GM12878 (cell line): ENCODE results near the gene RASAL3. TPM values are rescaled to one million over a fixed set of nuclear protein-coding genes. Genes with fewer than 3 reads are reported as not detected.

Experiments
- ATAC-seq: fragments of 200-7000 bp; cut with Tn5 transposase; 3 replicates; pipeline ENCODE4 v1.9.1; 2020; ENCODE audit warnings: mild to moderate bottlenecking, moderate library complexity
- BruUV-seq: library from RNA; stranded (reverse); fragments of 400-500 nt; replicated peaks from 2 replicates; lab custom pipeline; 2021; lab: Mats Ljungman, UMichigan
- CTCF ChIA-PET: fragments of 300-600 bp; sonication (Branson Sonifier 250); formaldehyde crosslinking; extraction: SDS; loops from one replicate; lab custom pipeline; 2021; ENCODE audit warnings: inconsistent platforms; lab: Yijun Ruan, JAX
- POLR2A ChIA-PET: fragments of 350-600 bp; formaldehyde crosslinking; extraction: SDS; loops from one replicate; lab custom pipeline; 2021; ENCODE audit warnings: inconsistent platforms; lab: Charles Lee
- RAD21 ChIA-PET: fragments of 300-600 bp; sonication (Branson Sonifier 250); formaldehyde crosslinking; loops from one replicate; lab custom pipeline; 2023; ENCODE audit warnings: antibody characterized with exemption; ENCODE audit not compliant: unreplicated experiment; lab: Charles Lee
- SMC1A ChIA-PET: fragments of 300-600 bp; sonication (Branson Sonifier 250); formaldehyde crosslinking; loops from one replicate; lab custom pipeline; 2023; ENCODE audit not compliant: unreplicated experiment, uncharacterized antibody; lab: Charles Lee
- DNase-seq: peaks from one replicate; pipeline ENCODE4 v3.0.0-alpha.2; 2011; ENCODE audit warnings: low read depth, low spot score
- FAIRE-seq: peaks from 3 replicates; lab custom pipeline; 2011; peaks lifted over from hg19 to GRCh38; lab: Jason Lieb, UNC
- H2AFZ ChIP-seq: 2 replicates; pipeline ENCODE4 v1.6.0; 2011; ENCODE audit warnings: low read depth, low read length, control low read depth; ENCODE audit not compliant: control insufficient read depth
- H3K27ac ChIP-seq: 2 replicates; pipeline ENCODE4 v1.5.1; 2011; ENCODE audit warnings: control low read depth; ENCODE audit not compliant: control insufficient read depth, insufficient read depth
- H3K27me3 ChIP-seq, 2 experiments: replicated peaks in 1 of 2; 2 replicates each; pipeline versions ENCODE4 v1.6.0 to v1.6.1; 2011; ENCODE audit warnings: low read length in 1 of 2; ENCODE audit not compliant: control insufficient read depth in 2 of 2, insufficient read depth in 2 of 2
- H3K36me3 ChIP-seq, 2 experiments: 2 replicates each; pipeline ENCODE4 v1.5.1; 2011; ENCODE audit warnings: low read length in 1 of 2; ENCODE audit not compliant: control insufficient read depth in 2 of 2, insufficient read depth in 2 of 2
- H3K4me1 ChIP-seq: 2 replicates; pipeline ENCODE4 v1.6.1; 2011; ENCODE audit warnings: mild to moderate bottlenecking, low read length, moderate library complexity, mixed read lengths; ENCODE audit not compliant: control insufficient read depth, insufficient read depth
- H3K4me2 ChIP-seq: 2 replicates; pipeline ENCODE4 v1.6.0; 2011; ENCODE audit warnings: control low read depth; ENCODE audit not compliant: control insufficient read depth, insufficient read depth
- H3K4me3 ChIP-seq: fragments of 200-600 bp; sonication (generic); 2 replicates; pipeline ENCODE4 v1.5.1; 2016
- H3K79me2 ChIP-seq: 2 replicates; pipeline ENCODE4 v1.6.0; 2011; ENCODE audit warnings: low read length; ENCODE audit not compliant: control insufficient read depth, insufficient read depth
- H3K9ac ChIP-seq: 2 replicates; pipeline ENCODE4 v1.8.0; 2011; ENCODE audit warnings: low read length, control low read depth, mixed read lengths; ENCODE audit not compliant: control insufficient read depth, insufficient read depth
- H3K9me3 ChIP-seq: replicated peaks from 3 replicates; pipeline ENCODE4 v1.5.1; 2011; ENCODE audit warnings: mild to moderate bottlenecking, low read length; ENCODE audit not compliant: control insufficient read depth, insufficient read depth
- H4K20me1 ChIP-seq: 2 replicates; pipeline ENCODE4 v1.6.0; 2011; ENCODE audit not compliant: control insufficient read depth, insufficient read depth
- ATF2 ChIP-seq: IDR thresholded peaks from 2 replicates; pipeline ENCODE4 v1.6.1; 2012; ENCODE audit warnings: low read length, inconsistent platforms
- CBX3 ChIP-seq: fragments of 200-600 bp; sonication (generic); IDR thresholded peaks from 2 replicates; pipeline ENCODE4 v1.6.1; 2016; ENCODE audit warnings: low read depth, borderline replicate concordance
- CBX5 ChIP-seq: sonication (generic); IDR thresholded peaks from 2 replicates; pipeline ENCODE4 v1.6.1; 2016; ENCODE audit warnings: low read depth, moderate library complexity, mild to moderate bottlenecking, inconsistent platforms
- DPF2 ChIP-seq: fragments of 450-650 bp; IDR thresholded peaks from 2 replicates; pipeline ENCODE4 v1.6.1; 2017; ENCODE audit warnings: mild to moderate bottlenecking
- E4F1 ChIP-seq: fragments of 450-650 bp; IDR thresholded peaks from 2 replicates; pipeline ENCODE4 v1.6.1; 2018; ENCODE audit warnings: borderline replicate concordance, mild to moderate bottlenecking; ENCODE audit not compliant: partially characterized antibody
- KLF5 ChIP-seq: fragments of 450-650 bp; IDR thresholded peaks from 2 replicates; pipeline ENCODE4 v1.6.1; 2014; ENCODE audit warnings: mild to moderate bottlenecking; ENCODE audit not compliant: partially characterized antibody
- NFIC ChIP-seq: IDR thresholded peaks from 2 replicates; pipeline ENCODE4 v1.6.1; 2012; ENCODE audit warnings: low read depth, mild to moderate bottlenecking, inconsistent platforms, low read length, moderate library complexity
- NR2C1 ChIP-seq: fragments of 450-650 bp; IDR thresholded peaks from 2 replicates; pipeline ENCODE4 v1.6.1; 2017; ENCODE audit warnings: antibody characterized with exemption, mild to moderate bottlenecking, moderate library complexity
- NR2C2 ChIP-seq: IDR thresholded peaks from 2 replicates; pipeline ENCODE4 v1.6.1; 2011; ENCODE audit warnings: borderline replicate concordance, low read depth; ENCODE audit not compliant: control insufficient read depth, insufficient read length
- SPI1 ChIP-seq: IDR thresholded peaks from 2 replicates; pipeline ENCODE4 v1.6.1; 2011; ENCODE audit warnings: low read depth, mild to moderate bottlenecking, low read length, moderate library complexity, borderline replicate concordance; ENCODE audit not compliant: insufficient read depth
- STAT3 ChIP-seq: IDR thresholded peaks from 2 replicates; pipeline ENCODE4 v1.6.1; 2011; ENCODE audit warnings: low read depth, low read length, improper control_type of control experiment
- USF2 ChIP-seq: IDR thresholded peaks from 2 replicates; pipeline ENCODE4 v1.6.1; 2011; ENCODE audit warnings: low read depth, low read length, improper control_type of control experiment, borderline replicate concordance
- WRNIP1 ChIP-seq: IDR thresholded peaks from 2 replicates; pipeline ENCODE4 v1.6.1; 2011; ENCODE audit warnings: low read depth, low read length, improper control_type of control experiment, borderline replicate concordance
- ZNF274 ChIP-seq: IDR thresholded peaks from one replicate; pipeline ENCODE4 v1.8.0; 2011; ENCODE audit not compliant: insufficient read length, insufficient read depth
- ZNF687 ChIP-seq: fragments of 450-650 bp; IDR thresholded peaks from 2 replicates; pipeline ENCODE4 v1.6.1; 2017; ENCODE audit warnings: mild to moderate bottlenecking, moderate library complexity
- ZZZ3 ChIP-seq: IDR thresholded peaks from 2 replicates; pipeline ENCODE4 v1.6.1; 2011; ENCODE audit warnings: low read depth; ENCODE audit not compliant: control insufficient read depth, insufficient read length
- WGBS: methylation state at CpG from one replicate; pipeline ENCODE4 v1.1.6; 2016; ENCODE audit warnings: low lambda C conversion rate; ENCODE audit not compliant: insufficient replicate concordance, insufficient coverage; ENCODE audit errors: missing lambda C conversion rate; 5-methylcytosine and 5-hydroxymethylcytosine counted together
- in situ Hi-C: fragments of 300-500 bp; cut with MboI; formaldehyde crosslinking; loops from 9 replicates; pipeline ENCODE4 v1.14.3; 2018; ENCODE audit warnings: mixed read lengths
- intact Hi-C: fragments of 100-400 bp; cut with micrococcal nuclease; formaldehyde crosslinking; loops from one replicate; pipeline ENCODE4 v1.14.2; 2022; ENCODE audit not compliant: unreplicated experiment
- polyA plus RNA-seq, 11 experiments: library from polyadenylated mRNA; depleted of rRNA in 4 of 11; unstranded in 6 of 11; stranded (reverse) in 5 of 11; fragments of >200 nt; fragmentation: Nextera tagmentation in 4 of 11; fragmentation: Illumina TruSeq in 1 of 11; extraction: Ambion mirVana in 4 of 11; extraction: Trizol in 1 of 11; gene quantifications; 1 replicate in 1 of 11; 2 replicates in 10 of 11; pipeline versions ENCODE4 v1.2.1 to v1.2.3, GENCODE V29; 2011 to 2016; ENCODE audit warnings: inconsistent platforms in 2 of 11, missing spikeins in 2 of 11, low read depth in 1 of 11
- total RNA-seq, 4 experiments: library from RNA; depleted of rRNA in 3 of 4; stranded (reverse); fragments of >200 nt in 3 of 4; fragmentation: Illumina TruSeq in 1 of 4; extraction: Trizol in 1 of 4; gene quantifications; 2 replicates each; pipeline versions ENCODE4 v1.2.1 to v1.2.3, GENCODE V29; 2013 to 2021

Gene RASAL3
- total and polyA plus RNA-seq, 10 of the 15 experiments (the other 5 are each of a cell fraction or from before 2014, with no cell fraction given): 1.7 to 81.3 (median 23.2) TPM

DNA sequence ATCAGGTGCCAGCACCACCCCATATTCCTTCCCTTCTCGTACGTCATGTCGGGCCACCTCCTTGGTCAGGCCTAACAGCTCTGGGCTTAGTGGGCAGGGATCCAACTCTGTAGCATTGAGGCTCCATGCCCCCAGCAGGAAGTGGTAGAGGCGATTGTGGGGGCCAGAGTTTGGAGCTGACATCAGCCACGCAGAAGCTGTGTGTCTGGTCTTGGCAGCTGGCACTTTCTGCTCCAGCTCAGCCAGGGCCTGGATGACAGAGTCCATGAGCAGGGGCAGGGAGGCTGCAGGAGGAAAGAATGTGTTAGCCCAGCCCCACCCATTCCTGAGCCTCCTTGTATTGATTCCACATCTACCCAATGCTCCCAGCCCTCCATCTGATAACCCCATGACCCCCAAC is 12.0 kb upstream of the RASAL3 start:
- H3K9ac ChIP-seq: no peak overlapping the region
- in situ Hi-C loops (no loop called here), intact Hi-C loops (no loop called here)
- FAIRE-seq (no peak), ATAC-seq (no peak), DNase-seq (no peak)
- BruUV-seq: no TSS peak
- H3K4me2 ChIP-seq: no peak overlapping the region
- no peaks in the 10 kb centered on the region for H3K4me1 ChIP-seq
- ChIA-PET CTCF (no interaction called here), RAD21 (no interaction called here), POLR2A (no interaction called here), SMC1A (no interaction called here)
- no peaks in the 10 kb centered on the region for H3K36me3 ChIP-seq
- H3K9me3 ChIP-seq: no peaks in the 10 kb centered on the region; the same call in 2 of the 3 replicates
- TF ChIP-seq CBX5 (no peak), DPF2 (no peak), ATF2 (no peak), NFIC (no peak), CBX3 (no peak), NR2C1 (no peak), ZZZ3 (no peak), WRNIP1 (no peak), KLF5 (no peak), ZNF687 (no peak), ZNF274 (no peak), USF2 (no peak), STAT3 (no peak), SPI1 (no peak), NR2C2 (no peak), E4F1 (no peak)
- H3K27me3 ChIP-seq: no peaks in the 10 kb centered on the region
- no peaks in the 10 kb centered on the region for H4K20me1 ChIP-seq
- no peaks in the 10 kb centered on the region for H3K79me2 ChIP-seq
- H3K4me3 ChIP-seq: no peak overlapping the region
- H3K27ac ChIP-seq: no peak overlapping the region
- H2AFZ ChIP-seq: no peak overlapping the region
- WGBS: 49% methylated on average over 5 of the region's 5 CpGs
